ENCODE measurements around the gene ICAM1. TPM values are rescaled to one million over a fixed set of nuclear protein-coding genes. Genes with fewer than 3 reads are reported as not detected.

ICAM1 gene
- total RNA-seq, 1 experiment from 2014 or later, result 2.3 TPM

DNA sequence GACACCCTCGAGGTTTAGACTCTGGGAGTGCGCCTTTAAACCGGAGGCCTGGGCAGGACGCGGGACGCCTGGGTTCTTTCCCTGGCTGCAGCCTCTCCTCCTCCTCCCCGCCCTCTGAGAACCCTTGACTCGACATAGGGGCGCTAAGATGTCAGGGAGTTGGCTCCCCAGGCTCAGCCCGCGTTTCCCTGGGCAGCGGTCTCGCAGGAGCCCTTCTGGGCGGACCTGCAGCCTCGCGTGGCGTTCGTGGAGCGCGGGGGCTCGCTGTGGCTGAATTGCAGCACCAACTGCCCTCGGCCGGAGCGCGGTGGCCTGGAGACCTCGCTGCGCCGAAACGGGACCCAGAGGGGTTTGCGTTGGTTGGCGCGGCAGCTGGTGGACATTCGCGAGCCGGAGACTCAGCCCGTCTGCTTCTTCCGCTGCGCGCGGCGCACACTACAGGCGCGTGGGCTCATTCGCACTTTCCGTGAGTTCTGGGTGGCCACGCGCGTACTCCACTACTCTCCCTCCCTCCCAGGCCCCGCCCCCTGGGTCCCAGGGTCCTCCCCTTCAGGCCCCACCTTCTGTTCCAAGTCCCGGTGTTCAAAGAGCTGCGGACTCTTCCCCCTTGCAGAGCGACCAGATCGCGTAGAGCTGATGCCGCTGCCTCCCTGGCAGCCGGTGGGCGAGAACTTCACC is 20.1 kb downstream of the ICAM1 start:
- WGBS (ENCODE audit: extremely low coverage, insufficient read length, low lambda C conversion rate), result no CpG with 5 or more reads among the region's 57 CpGs

More for the DNA sequence above, 20.1 kb downstream of the ICAM1 start:
- no peaks in the 10 kb centered on the region; a peak in 3 of 7 replicates for H3K36me3 Mint-ChIP-seq (ENCODE audit: insufficient read depth in 1 of 3, low read depth in 3 of 3)
- Histone ChIP-seq H3K9me3 (ENCODE audit: control insufficient read depth, low read depth, low read length) (no peaks in the 10 kb centered on the region), H4K5ac (ENCODE audit: insufficient read length, low read depth, low read length) (no peak overlapping the region), H3K23me2 (ENCODE audit: insufficient read length, low read depth, low read length, poor library complexity, severe bottlenecking) (peaks cover 44% of the 10 kb centered on the region), H2AFZ (ENCODE audit: low read length) (no peak overlapping the region), H3K18ac (ENCODE audit: insufficient read length, low read depth, low read length) (no peak overlapping the region), H2BK12ac (ENCODE audit: insufficient read length, low read depth, low read length) (no peak overlapping the region), H3K4me2 (ENCODE audit: insufficient read depth, insufficient read length, low read length) (peak overlapping the region; percentile 92), H2BK120ac (ENCODE audit: low read depth, low read length, poor library complexity, severe bottlenecking) (no peak overlapping the region), H4K91ac (ENCODE audit: insufficient read length, low read depth, low read length) (no peak overlapping the region), H4K20me1 (ENCODE audit: control insufficient read depth, insufficient read depth, insufficient read length) (no peaks in the 10 kb centered on the region), H3K4me1 (ENCODE audit: insufficient read depth, low read length) (no peaks in the 10 kb centered on the region; the same call in 1 of the 2 replicates), H2BK15ac (ENCODE audit: low read depth, low read length) (no peak overlapping the region), H3T11ph (ENCODE audit: low read length) (no peak overlapping the region), H2AK5ac (ENCODE audit: insufficient read length, low read length) (no peak overlapping the region), H4K8ac (replicated peaks; ENCODE audit: insufficient read length, low read depth, low read length) (no peak overlapping the region), H3K27me3 (ENCODE audit: insufficient read depth, low read length) (peaks cover 67% of the 10 kb centered on the region), H3K23ac (ENCODE audit: insufficient read length, low read depth, low read length) (no peak overlapping the region), H3K79me2 (ENCODE audit: insufficient read depth, low read length) (no peaks in the 10 kb centered on the region), H3K79me1 (ENCODE audit: insufficient read depth, low read depth, low read length, poor library complexity, severe bottlenecking) (no peaks in the 10 kb centered on the region), H3K27ac (ENCODE audit: insufficient read length, low read depth, low read length) (no peak overlapping the region), H3K9ac (ENCODE audit: extremely low read depth, insufficient read length, low read length) (no peak overlapping the region), H3K14ac (ENCODE audit: insufficient read depth, low read length) (no peak overlapping the region), H2BK5ac (ENCODE audit: insufficient read length, low read length) (no peak overlapping the region), H2BK20ac (ENCODE audit: low read depth, low read length, poor library complexity, severe bottlenecking) (no peak overlapping the region), H3K4ac (ENCODE audit: low read depth, low read length) (no peak overlapping the region), H3K56ac (ENCODE audit: insufficient read length, low read depth, low read length) (no peak overlapping the region)
- no peak overlapping the region for H3K27ac Mint-ChIP-seq
- peaks cover 0 to 5% of the 10 kb centered on the region in 2 experiments; a peak in 3 of 5 replicates for H3K9me3 Mint-ChIP-seq
- peak overlapping the region; percentile 59 to 92 for H3K4me3 Mint-ChIP-seq
- TF ChIP-seq, protein P1, sequence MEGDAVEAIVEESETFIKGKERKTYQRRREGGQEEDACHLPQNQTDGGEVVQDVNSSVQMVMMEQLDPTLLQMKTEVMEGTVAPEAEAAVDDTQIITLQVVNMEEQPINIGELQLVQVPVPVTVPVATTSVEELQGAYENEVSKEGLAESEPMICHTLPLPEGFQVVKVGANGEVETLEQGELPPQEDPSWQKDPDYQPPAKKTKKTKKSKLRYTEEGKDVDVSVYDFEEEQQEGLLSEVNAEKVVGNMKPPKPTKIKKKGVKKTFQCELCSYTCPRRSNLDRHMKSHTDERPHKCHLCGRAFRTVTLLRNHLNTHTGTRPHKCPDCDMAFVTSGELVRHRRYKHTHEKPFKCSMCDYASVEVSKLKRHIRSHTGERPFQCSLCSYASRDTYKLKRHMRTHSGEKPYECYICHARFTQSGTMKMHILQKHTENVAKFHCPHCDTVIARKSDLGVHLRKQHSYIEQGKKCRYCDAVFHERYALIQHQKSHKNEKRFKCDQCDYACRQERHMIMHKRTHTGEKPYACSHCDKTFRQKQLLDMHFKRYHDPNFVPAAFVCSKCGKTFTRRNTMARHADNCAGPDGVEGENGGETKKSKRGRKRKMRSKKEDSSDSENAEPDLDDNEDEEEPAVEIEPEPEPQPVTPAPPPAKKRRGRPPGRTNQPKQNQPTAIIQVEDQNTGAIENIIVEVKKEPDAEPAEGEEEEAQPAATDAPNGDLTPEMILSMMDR (conservative IDR thresholded peaks at IDR 0.05), result no peak
- DNase-seq, result peak; percentile 68
- peaks cover 100% of the 10 kb centered on the region for H3K27me3 Mint-ChIP-seq (ENCODE audit: low read depth)
- H3K4me1 Mint-ChIP-seq, result peaks cover 17 to 49% of the 10 kb centered on the region in 2 experiments
